ENCODE results near the gene STX4. TPM values are rescaled to one million over a fixed set of nuclear protein-coding genes. Genes with fewer than 3 reads are reported as not detected.

Gene STX4
- total RNA-seq, 4 donors from 2014 or later = 50.8 to 163 (median 79.7) TPM

GRCh38 chr16:31036691-31037090 lies 3.3 kb downstream of the STX4 start:
- H3K27ac ChIP-seq = no peak overlapping the region
- WGBS, 2 donors (ENCODE audit: low coverage in 1 of 2) = 56 to 80% methylated on average over 2 of the region's 2 CpGs
- H3K4me1 ChIP-seq = peaks cover 5 to 22% (median 15%) of the 10 kb centered on the region in 4 donors
- intact Hi-C loops (cut with DNase I; ENCODE audit: low total_unique reads) (no loop called here), in situ Hi-C loops (cut with MboI; ENCODE audit: low pct_ligation_motif_present in 1 of 4, low pct_unique_long_range_greater_than_20kb in 1 of 4, low sequenced_read_pairs in 3 of 4) (no loop called here)
- no peak for TF ChIP-seq CTCF (IDR thresholded peaks at IDR 0.05)
- TF ChIP-seq POLR2AphosphoS5 (IDR thresholded peaks at IDR 0.05) = no peak
- no peak for TF ChIP-seq POLR2A (IDR thresholded peaks at IDR 0.05)
- no peak for TF ChIP-seq EP300 (IDR thresholded peaks at IDR 0.05; ENCODE audit: low read depth)
- no peak for DNase-seq
- H3K9me3 ChIP-seq = no peaks in the 10 kb centered on the region
- H3K4me3 ChIP-seq = no peak overlapping the region
- H3K36me3 ChIP-seq = peaks cover 0 to 20% (median 8%) of the 10 kb centered on the region in 4 donors
- no peaks in the 10 kb centered on the region for H3K27me3 ChIP-seq

GRCh38 chr16:31038993-31039392 lies 5.6 kb downstream of the STX4 start:
- TF ChIP-seq EP300 (IDR thresholded peaks at IDR 0.05; ENCODE audit: low read depth) (no peak), POLR2A (IDR thresholded peaks at IDR 0.05) (no peak), CTCF (IDR thresholded peaks at IDR 0.05) (no peak)
- in situ Hi-C loops (cut with MboI; ENCODE audit: low pct_ligation_motif_present in 1 of 4, low pct_unique_long_range_greater_than_20kb in 1 of 4, low sequenced_read_pairs in 3 of 4) (no loop called here), intact Hi-C loops (cut with DNase I; ENCODE audit: low total_unique reads) (no loop called here)

GRCh38 chr16:31042866-31043265 lies 9.5 kb downstream of the STX4 start:
- Histone ChIP-seq H3K4me3 (no peak overlapping the region), H3K4me1 (peaks cover 0 to 3% (median 0%) of the 10 kb centered on the region in 4 donors), H3K36me3 (peaks cover 0 to 20% (median 8%) of the 10 kb centered on the region in 4 donors), H3K9me3 (no peaks in the 10 kb centered on the region), H3K27me3 (no peaks in the 10 kb centered on the region), H3K27ac (no peak overlapping the region)
- TF ChIP-seq POLR2A (IDR thresholded peaks at IDR 0.05) = no peak
- TF ChIP-seq EP300 (IDR thresholded peaks at IDR 0.05; ENCODE audit: low read depth) = no peak
- no peak for TF ChIP-seq POLR2AphosphoS5 (IDR thresholded peaks at IDR 0.05)
- no peak for TF ChIP-seq CTCF (IDR thresholded peaks at IDR 0.05)
- DNase-seq = no peak
- intact Hi-C loops (cut with DNase I; ENCODE audit: low total_unique reads) = no loop called here
- 98% methylated on average over 10 of the region's 10 CpGs; no CpG with 5 or more reads in 1 of the 2 donors for WGBS, 2 donors (ENCODE audit: low coverage in 1 of 2)
- in situ Hi-C loops (cut with MboI; ENCODE audit: low pct_ligation_motif_present in 1 of 4, low pct_unique_long_range_greater_than_20kb in 1 of 4, low sequenced_read_pairs in 3 of 4) = no loop called here

More at GRCh38 chr16:31038993-31039392, 5.6 kb downstream of the STX4 start:
- no peak for DNase-seq
- Histone ChIP-seq H3K4me3 (no peak overlapping the region), H3K27me3 (no peaks in the 10 kb centered on the region), H3K4me1 (peaks cover 5 to 15% (median 9%) of the 10 kb centered on the region in 4 donors), H3K36me3 (peaks cover 0 to 20% (median 8%) of the 10 kb centered on the region in 4 donors), H3K27ac (no peak overlapping the region), H3K9me3 (no peaks in the 10 kb centered on the region)
- WGBS, 2 donors (ENCODE audit: low coverage in 1 of 2) = 100% methylated on average over 2 of the region's 2 CpGs; no CpG with 5 or more reads in 1 of the 2 donors

GRCh38 chr16:31043352-31043751 lies 10.0 kb downstream of the STX4 start:
- DNase-seq = no peak
- Histone ChIP-seq H3K9me3 (no peaks in the 10 kb centered on the region), H3K27ac (no peak overlapping the region), H3K36me3 (peaks cover 0 to 16% (median 7%) of the 10 kb centered on the region in 4 donors), H3K4me1 (peaks cover 0 to 3% (median 0%) of the 10 kb centered on the region in 4 donors), H3K4me3 (no peak overlapping the region), H3K27me3 (no peaks in the 10 kb centered on the region)
- 90% methylated on average over 1 of the region's 1 CpG; no CpG with 5 or more reads in 1 of the 2 donors for WGBS, 2 donors (ENCODE audit: low coverage in 1 of 2)
- in situ Hi-C loops (cut with MboI; ENCODE audit: low pct_ligation_motif_present in 1 of 4, low pct_unique_long_range_greater_than_20kb in 1 of 4, low sequenced_read_pairs in 3 of 4) (no loop called here), intact Hi-C loops (cut with DNase I; ENCODE audit: low total_unique reads) (no loop called here)
- TF ChIP-seq POLR2A (IDR thresholded peaks at IDR 0.05) = no peak
- no peak for TF ChIP-seq EP300 (IDR thresholded peaks at IDR 0.05; ENCODE audit: low read depth)
- TF ChIP-seq CTCF (IDR thresholded peaks at IDR 0.05) = no peak
- TF ChIP-seq POLR2AphosphoS5 (IDR thresholded peaks at IDR 0.05) = no peak
